Osteoblast (primary cell): ENCODE data around the gene CHRND. TPM values are rescaled to one million over a fixed set of nuclear protein-coding genes. Genes with fewer than 3 reads are reported as not detected.

Source experiments
- DNase-seq: peaks from one replicate; pipeline ENCODE4 v3.0.0; 2011; ENCODE audit warnings: low spot score, mixed read lengths; ENCODE audit not compliant: insufficient read length; ENCODE audit errors: missing footprints
- H2AFZ ChIP-seq: 2 replicates; pipeline ENCODE4 v1.6.0; 2011; ENCODE audit warnings: mild to moderate bottlenecking, low read length
- H3K27ac ChIP-seq: 2 replicates; pipeline ENCODE4 v1.5.1; 2011; ENCODE audit warnings: mild to moderate bottlenecking, low read depth, low read length, moderate library complexity
- H3K27me3 ChIP-seq: 2 replicates; pipeline ENCODE4 v1.6.0; 2012; ENCODE audit warnings: mild to moderate bottlenecking, control low read depth, inconsistent platforms, low read length, moderate library complexity; ENCODE audit not compliant: insufficient read depth
- H3K36me3 ChIP-seq: 2 replicates; pipeline ENCODE4 v1.5.1; 2011; ENCODE audit warnings: mild to moderate bottlenecking, low read length, control low read depth, moderate library complexity; ENCODE audit not compliant: insufficient read depth
- H3K4me1 ChIP-seq: 2 replicates; pipeline ENCODE4 v1.5.1; 2011; ENCODE audit warnings: mild to moderate bottlenecking, low read length, control low read depth, moderate library complexity; ENCODE audit not compliant: insufficient read depth
- H3K4me2 ChIP-seq: 2 replicates; pipeline ENCODE4 v1.6.0; 2011; ENCODE audit warnings: mild to moderate bottlenecking, low read length; ENCODE audit not compliant: insufficient read depth
- H3K4me3 ChIP-seq: fragments of 200-600 bp; sonication (generic); 3 replicates; pipeline ENCODE4 v1.5.1; 2012; ENCODE audit warnings: mild to moderate bottlenecking, low read length, inconsistent platforms; ENCODE audit not compliant: insufficient read depth
- H3K79me2 ChIP-seq: 2 replicates; pipeline ENCODE4 v1.6.0; 2012; ENCODE audit warnings: mild to moderate bottlenecking, low read length, control low read depth, inconsistent platforms; ENCODE audit not compliant: insufficient read depth
- H3K9me3 ChIP-seq: 2 replicates; pipeline ENCODE4 v1.5.1; 2011; ENCODE audit warnings: low read depth, low read length, control low read depth
- H4K20me1 ChIP-seq: 2 replicates; pipeline ENCODE4 v1.6.0; 2012; ENCODE audit warnings: mild to moderate bottlenecking, low read length, control low read depth; ENCODE audit not compliant: insufficient read depth
- CTCF ChIP-seq: IDR thresholded peaks from 2 replicates; pipeline ENCODE4 v1.5.1; 2011; ENCODE audit warnings: mild to moderate bottlenecking, low read depth, low read length, moderate library complexity; ENCODE audit errors: extremely low read depth
- total RNA-seq: library from RNA; depleted of rRNA; stranded (reverse); fragments of >200 nt; gene quantifications from 2 replicates; pipeline ENCODE4 v1.2.3, GENCODE V29; 2012

CHRND gene
- total RNA-seq, 1 donor: not detected

DNA sequence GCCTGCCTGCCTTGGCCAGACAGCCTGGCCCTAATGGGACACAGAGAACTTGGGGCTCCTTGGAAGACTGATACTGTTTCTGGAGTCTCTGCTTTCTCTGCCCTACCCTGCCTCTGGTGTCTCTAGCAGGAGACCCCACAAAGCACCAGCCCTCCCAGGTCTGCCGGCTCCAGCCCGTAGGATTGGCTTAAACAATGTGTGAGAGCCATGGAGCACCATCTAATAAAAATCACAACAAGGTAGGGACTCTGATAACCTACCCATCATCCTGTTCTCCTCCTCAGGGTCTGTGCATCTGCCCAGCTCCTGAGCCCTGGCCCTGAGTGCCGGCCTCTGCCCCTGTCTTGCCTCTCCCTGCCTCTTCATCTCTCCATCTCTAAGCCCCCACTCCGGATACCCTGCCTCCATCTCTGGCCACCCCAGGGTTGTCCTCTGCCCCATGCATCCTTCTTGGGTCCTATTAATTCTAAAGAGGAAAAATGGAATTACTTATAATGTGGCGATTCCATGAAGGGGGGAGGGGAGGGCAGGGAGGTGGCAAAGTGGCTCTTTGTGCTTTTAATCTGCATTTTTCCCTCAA, 37.1 kb upstream of the CHRND start:
- Histone ChIP-seq H3K27me3 (peaks cover 42% of the 10 kb centered on the region), H2AFZ (no peak overlapping the region), H3K4me3 (no peak overlapping the region), H3K27ac (no peak overlapping the region), H4K20me1 (peaks cover 4% of the 10 kb centered on the region), H3K4me2 (no peak overlapping the region), H3K4me1 (no peaks in the 10 kb centered on the region), H3K9me3 (no peaks in the 10 kb centered on the region), H3K79me2 (no peaks in the 10 kb centered on the region), H3K36me3 (no peaks in the 10 kb centered on the region)
- TF ChIP-seq CTCF: no peak
- peak; percentile 66 for DNase-seq

DNA sequence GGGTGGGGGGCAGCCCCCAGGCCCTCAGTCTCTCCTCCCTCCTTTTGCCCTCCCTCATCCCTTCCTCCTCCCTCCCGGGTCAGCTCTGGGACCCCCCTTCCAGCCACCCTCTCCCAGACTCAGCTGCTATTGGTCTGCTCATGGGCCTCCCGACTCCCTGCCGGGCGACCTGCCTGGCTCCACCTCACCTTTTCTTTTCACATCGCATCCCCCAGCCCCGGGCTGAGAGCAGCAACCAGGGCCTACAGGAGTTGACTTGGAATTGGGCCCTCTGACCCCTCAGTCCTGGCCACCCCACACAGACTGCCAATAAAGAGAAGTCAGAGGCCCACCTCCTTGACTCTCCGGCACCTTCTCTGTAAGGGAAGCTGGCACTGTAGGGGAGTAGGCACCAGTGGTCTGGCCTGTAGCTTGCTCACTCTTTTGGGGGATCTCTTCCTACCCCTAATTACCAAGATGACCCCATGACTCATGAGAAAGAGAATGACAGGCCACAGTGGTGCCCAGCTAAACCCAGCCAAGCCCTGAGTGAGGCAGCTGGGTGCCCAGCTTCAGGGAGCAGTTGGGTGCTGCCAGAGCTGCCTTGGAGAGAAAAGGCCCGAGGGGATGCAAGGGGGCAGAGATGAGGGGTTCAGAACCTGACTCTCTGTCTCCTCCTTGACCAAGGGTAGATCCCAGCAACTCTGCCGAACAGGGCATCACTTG, 36.3 kb upstream of the CHRND start:
- Histone ChIP-seq H3K9me3 (no peaks in the 10 kb centered on the region), H3K4me2 (no peak overlapping the region), H3K27me3 (peaks cover 39% of the 10 kb centered on the region), H3K79me2 (no peaks in the 10 kb centered on the region), H3K4me1 (no peaks in the 10 kb centered on the region), H3K27ac (no peak overlapping the region), H4K20me1 (peaks cover 4% of the 10 kb centered on the region), H3K36me3 (no peaks in the 10 kb centered on the region), H2AFZ (no peak overlapping the region), H3K4me3 (no peak overlapping the region)
- peak; percentile 84 for DNase-seq
- TF ChIP-seq CTCF: no peak

DNA sequence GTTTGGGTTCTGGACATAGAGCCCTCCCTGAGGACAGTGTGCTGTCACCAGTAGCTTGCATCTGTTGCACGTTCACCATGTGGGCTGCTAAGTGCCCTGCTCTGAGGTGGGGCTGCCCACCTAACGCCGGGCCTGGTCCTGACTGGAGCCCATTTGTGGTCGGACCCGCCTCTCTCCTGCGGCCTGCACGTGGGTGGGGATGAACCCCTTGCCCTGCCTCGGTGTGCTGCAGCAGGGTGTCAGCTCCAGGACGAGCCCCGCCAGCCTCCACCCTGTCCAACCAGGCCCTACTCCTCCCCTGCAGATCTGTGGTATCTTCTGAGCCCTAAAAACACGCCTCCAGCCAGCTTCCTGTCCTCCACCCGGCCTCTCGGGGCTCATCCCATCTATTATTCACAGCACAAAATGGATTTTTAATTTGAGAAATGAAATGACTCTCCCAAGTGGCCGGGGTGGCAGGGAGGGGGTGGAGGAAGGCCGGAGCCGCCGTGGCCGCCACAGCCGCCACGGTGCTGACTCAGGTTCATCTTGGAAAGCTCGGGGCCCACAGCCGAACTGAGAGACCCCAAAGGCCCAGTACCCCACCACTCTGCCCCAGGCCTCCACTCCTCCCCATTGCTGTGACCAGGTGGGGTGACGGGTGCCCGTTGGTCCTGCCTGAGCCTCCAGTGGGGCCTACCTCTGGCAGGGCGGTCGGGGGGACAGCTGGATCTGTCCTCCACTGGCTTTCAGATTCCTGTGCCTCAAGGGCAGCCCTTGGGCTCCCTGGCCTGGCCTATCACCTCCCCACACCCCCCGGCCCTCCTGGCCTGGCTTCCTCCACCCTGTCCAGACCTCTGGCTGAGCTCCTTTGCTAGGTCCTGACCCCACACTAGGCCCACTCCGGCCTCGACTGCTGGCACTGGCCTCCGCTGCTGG, 35.5 kb upstream of the CHRND start:
- Histone ChIP-seq H3K27ac (no peak overlapping the region), H4K20me1 (peaks cover 4% of the 10 kb centered on the region), H3K4me1 (no peaks in the 10 kb centered on the region), H3K4me2 (no peak overlapping the region), H2AFZ (no peak overlapping the region), H3K36me3 (no peaks in the 10 kb centered on the region), H3K4me3 (no peak overlapping the region), H3K27me3 (peaks cover 31% of the 10 kb centered on the region), H3K9me3 (no peaks in the 10 kb centered on the region), H3K79me2 (no peaks in the 10 kb centered on the region)
- TF ChIP-seq CTCF: no peak
- DNase-seq: peak; percentile 91
